ENCODE measurements around the gene GDE1.

DNA sequence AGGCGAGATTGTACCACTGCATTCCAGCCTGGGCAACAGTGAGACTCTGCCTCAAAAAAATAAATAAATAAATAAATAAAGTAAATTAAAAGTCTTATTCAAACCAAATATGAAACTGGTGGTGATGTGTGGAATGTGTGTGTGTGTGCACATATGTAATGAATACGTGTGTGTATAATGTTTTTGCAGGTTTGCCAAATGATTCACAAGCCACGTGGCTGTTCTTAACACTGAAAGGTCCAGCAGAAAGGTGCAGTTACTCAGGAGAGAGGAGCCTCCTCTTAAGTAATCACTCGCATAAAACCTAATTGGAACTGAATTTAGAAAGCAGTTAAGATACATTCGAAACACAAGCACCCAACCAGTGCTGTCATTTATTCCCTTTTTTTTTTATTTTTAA is 22.9 kb downstream of the GDE1 start:
- TF ChIP-seq, protein P1, sequence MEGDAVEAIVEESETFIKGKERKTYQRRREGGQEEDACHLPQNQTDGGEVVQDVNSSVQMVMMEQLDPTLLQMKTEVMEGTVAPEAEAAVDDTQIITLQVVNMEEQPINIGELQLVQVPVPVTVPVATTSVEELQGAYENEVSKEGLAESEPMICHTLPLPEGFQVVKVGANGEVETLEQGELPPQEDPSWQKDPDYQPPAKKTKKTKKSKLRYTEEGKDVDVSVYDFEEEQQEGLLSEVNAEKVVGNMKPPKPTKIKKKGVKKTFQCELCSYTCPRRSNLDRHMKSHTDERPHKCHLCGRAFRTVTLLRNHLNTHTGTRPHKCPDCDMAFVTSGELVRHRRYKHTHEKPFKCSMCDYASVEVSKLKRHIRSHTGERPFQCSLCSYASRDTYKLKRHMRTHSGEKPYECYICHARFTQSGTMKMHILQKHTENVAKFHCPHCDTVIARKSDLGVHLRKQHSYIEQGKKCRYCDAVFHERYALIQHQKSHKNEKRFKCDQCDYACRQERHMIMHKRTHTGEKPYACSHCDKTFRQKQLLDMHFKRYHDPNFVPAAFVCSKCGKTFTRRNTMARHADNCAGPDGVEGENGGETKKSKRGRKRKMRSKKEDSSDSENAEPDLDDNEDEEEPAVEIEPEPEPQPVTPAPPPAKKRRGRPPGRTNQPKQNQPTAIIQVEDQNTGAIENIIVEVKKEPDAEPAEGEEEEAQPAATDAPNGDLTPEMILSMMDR (IDR thresholded peaks at IDR 0.05) = no peak
- TF ChIP-seq POLR2A (IDR thresholded peaks at IDR 0.05) = no peak
- TF ChIP-seq EP300 (IDR thresholded peaks at IDR 0.05) = no peak
- TF ChIP-seq POLR2AphosphoS5 (IDR thresholded peaks at IDR 0.05) = no peak
